GM23248 (cell line): Measurements from ENCODE around the gene NTHL1.

Source experiments
- EZH2 ChIP-seq: fragments of 200-600 bp; sonication (generic); IDR thresholded peaks from 2 replicates; pipeline ENCODE4 v1.6.1; 2018; ENCODE audit warnings: antibody characterized with exemption, mild to moderate bottlenecking; ENCODE audit not compliant: insufficient read depth, poor library complexity, severe bottlenecking
- EZH2phosphoT487 ChIP-seq: fragments of 200-600 bp; sonication (generic); IDR thresholded peaks from 2 replicates; pipeline ENCODE4 v1.6.1; 2018; ENCODE audit warnings: antibody characterized with exemption, moderate library complexity, mild to moderate bottlenecking, low read depth; ENCODE audit not compliant: insufficient read depth

- no peak for TF ChIP-seq EZH2
- no peak for TF ChIP-seq EZH2phosphoT487
Measured at GRCh38 chr16:2016407-2016922, 31.2 kb downstream of the NTHL1 start.
